HG03442 (cell line): Measurements from ENCODE around the gene ACACA.

Experiments used
- ATAC-seq: cut with Tn5 transposase; IDR thresholded peaks from one replicate; pipeline ENCODE4 v1.9.1; 2021; ENCODE audit warnings: mild to moderate bottlenecking, moderate library complexity; ENCODE audit not compliant: unreplicated experiment

ACACA gene

DNA sequence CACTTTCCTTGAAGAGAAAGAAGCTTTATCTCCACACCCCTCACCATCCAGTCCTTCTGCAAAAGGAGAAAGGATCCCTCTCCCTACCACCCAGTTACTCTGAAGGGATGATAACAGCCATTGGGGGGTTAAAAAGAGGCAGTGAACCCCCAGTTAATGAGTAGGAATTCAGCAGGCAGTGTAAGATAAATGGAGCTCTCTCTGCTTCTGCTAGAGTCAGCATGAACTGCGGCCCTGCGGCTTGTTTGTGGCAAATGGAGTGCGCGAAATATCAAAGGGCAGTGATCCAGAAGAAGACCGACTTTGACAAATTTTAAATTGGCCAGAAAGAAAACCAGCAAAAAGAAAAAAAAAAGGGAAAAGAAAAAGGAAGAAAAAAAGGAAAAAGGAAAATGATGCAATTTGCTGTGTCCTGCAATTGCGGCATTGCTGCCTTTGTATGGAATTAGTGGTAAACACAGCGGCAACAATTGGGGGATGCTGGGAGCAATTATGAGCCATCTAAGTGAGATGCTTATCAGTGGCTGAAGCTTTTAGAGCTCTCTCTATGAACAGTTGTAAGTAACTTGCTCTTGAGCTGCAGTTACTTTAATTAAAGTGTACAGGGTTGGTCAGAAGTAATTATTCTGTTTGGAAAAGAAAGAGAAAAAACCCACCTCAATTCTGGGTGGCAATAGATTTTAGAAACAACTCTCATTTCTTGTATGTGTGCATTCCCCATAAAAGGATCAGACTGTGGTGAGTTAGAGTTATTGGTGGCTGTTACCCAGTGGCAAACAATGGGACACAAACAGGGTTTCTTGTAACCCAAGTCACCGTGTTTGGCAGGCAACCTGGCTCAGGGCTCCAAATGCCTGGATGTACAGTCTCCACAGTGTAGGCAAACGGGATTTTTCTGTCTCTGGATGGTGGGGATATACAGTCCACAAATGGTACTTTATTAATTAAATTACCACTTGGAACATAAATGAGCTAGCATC is 296.6 kb downstream of the ACACA start:
- ATAC-seq, result no peak

DNA sequence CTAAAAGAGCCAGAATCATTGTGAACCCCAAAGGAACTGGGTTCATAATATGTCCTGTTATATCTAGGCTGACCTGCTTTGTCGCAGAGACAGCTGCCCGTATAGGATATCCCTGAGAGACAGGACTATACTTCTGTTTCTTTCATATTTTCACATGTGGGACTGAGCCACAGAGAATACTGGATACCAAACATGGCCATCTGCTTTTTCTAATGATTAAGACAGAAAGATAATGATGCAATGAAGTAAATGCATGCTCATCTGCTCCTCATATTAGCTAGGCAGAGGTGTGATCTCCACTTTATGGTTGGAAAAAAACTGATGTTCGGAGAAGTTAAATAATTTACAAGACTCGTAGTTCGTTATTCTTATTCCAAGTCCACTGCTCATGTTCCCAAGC is 297.5 kb downstream of the ACACA start:
- ATAC-seq, result no peak

DNA sequence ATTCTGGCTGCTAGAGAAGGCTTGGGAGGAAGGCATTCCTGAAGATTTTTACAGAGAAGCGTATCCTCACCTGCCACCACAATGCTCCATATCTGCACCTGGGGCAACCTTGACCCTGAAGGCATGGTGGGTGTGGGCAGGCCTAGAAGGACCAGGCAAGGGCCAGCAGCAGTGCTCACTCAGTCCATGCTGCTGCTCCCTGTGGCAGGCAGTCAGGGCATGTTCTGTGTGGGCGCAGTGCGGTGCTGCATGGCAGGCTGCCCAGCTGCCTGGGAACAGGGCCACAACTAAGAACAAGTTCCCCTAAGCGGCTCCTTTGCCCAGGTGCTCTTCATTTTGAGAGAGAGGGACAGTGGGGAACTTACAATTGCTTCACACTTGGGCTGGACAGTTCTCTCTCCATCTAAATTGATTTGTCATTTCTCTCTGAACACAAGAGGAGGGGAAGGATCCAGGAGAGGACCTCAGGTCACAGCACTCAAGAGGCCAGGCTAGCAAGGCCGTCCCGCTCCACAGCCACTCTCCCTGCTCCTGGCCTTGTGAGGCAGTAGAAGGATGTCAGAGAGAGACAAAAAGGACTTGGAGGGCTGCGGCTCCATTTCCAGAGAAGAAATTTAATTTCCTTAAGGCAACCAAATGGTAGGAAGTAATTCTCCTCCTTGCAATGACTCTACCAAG is 299.1 kb downstream of the ACACA start:
- ATAC-seq, result no peak

DNA sequence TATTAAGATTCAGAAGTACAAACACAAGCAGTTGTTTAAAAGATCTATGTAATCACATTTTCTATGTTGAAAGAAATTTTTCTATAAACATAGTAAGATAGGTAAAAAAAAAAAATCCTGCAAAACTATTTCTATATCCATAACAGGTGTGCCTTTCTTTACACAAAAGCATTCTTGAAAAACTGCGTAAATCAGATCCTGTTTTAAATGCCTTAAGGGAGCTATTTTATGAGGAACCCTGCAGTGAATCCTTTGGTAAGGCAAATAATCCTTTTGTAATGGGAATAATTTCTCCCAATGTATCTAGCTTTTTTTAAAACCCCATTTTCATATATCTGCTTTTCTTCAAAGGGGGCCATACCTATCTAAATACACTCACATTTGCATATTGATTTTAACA is 300.6 kb downstream of the ACACA start:
- no peak for ATAC-seq

DNA sequence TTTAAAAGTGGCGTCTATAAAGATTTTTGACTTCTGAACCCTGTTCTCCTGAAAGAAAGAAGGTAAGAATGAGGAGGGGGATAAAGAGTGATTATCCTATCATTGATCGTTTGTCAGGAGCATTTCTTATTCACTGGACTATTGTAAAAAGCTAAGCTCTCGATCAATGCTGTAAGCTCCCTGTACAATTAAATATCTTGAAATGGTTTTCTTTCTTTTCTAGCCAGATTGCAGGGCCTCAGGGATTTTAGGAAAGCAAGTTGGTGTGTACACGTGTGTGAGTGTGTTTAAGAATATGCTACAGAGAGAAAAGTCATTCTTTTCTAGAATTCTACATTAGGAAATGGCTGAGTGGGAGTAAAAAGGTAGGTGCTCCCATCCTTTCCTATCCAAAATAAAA is 303.4 kb downstream of the ACACA start:
- ATAC-seq, result no peak

DNA sequence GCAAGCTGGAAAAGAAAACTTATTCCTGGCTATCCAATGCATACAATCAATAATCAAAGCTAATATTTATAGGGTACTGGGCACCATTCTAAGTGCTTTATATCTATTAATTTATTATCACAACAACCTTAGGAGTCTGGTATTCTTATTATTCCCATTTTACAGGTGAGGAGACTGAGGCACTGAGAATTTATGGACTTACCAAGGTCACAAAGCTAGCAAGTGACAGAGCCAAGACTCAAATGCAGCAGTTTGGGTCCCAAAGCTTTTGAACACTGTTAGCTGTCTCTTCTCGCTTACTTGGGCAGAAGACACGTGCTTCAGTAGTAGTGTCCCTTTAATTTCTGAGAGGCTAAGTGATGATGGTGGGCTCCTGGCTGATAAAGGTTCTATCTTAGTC is 305.3 kb downstream of the ACACA start:
- ATAC-seq, result no peak

DNA sequence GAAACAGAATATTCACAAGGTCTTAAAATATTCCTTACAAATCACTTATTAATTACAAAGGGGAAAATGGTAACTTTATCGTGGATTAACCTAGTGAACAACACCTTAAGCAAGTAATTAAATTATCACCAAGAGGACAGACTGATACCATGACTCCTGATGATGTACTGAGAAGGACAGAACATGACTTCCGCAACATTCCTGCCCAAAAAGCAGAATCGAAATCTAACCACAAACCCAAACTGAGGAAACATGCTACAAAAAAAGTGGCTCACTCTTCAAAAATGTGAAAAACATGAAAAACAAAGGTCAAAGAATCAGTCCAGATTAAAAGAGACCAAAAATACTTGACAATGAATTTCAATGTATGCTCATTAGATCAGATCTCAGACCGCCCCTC is 306.4 kb downstream of the ACACA start:
- no peak for ATAC-seq

DNA sequence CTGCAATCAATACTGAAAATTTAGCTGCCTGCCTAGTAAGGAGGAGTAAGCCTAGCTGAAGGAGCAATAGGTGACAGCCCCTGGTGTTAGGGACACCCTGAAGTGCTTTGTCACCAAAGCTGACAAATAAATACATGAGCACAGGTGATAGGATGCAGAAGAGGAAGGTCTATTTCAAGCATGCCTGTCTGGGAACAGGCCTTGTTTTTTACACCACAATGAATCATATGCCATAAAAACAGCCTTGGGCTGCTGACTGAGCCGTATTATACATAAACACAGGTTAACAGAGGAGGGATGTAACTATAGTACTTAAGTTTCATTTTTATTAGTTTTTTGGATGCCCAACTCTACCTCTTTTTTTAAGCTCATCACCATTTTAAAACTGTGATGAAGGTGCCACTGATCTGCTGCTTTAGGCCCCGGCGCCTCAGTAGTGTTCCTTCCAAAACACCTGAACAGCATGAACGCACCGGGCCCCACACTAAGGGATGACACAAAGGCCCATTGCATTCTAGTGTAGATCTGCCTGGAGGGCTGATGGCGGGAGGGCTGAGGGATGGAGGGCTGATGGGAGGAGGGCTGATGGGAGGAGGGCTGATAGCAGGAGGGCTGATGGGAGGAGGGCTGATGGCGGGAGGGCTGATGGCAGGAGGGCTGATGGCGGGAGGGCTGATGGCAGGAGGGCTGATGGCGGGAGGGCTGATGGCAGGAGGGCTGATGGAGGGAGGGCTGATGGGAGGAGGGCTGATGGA is 307.5 kb downstream of the ACACA start:
- no peak for ATAC-seq

DNA sequence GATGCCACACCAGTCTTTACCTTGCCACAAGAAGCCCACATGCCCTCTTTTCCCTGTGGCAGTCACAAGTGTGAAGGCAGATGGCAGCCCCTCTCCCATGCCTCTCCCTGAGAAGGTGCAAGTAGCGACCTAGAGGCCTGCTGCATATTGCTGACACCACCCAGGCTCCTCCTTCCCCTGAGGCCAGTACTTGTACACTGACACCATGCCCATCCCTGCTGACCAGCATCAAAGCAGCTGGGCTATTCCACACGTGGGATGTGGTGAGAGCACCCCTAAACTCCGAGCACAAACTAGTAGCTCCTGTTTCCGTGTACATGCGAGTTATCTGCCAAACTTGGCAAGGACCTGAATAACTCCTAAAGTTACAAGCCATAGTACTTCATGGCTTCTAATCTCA is 308.5 kb downstream of the ACACA start:
- ATAC-seq, result no peak

DNA sequence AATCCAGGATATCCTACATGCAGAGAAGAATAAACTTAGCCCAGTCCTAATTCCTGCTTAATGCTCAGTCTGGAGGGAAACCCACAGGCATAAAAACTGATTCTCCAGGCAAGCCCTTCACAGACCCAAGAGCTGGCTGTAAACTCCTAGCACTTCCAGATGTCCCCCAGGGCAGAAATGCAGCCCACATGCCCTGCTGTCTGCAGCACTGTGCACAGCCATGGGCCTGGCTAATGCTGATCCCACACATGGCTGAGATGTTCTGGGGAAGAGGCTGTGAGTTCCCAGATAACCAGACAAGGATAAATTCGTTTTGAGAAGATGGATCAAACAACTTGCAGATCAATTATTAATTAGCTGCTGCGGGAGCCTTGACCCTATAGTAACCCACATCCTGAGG is 309.5 kb downstream of the ACACA start:
- no peak for ATAC-seq

DNA sequence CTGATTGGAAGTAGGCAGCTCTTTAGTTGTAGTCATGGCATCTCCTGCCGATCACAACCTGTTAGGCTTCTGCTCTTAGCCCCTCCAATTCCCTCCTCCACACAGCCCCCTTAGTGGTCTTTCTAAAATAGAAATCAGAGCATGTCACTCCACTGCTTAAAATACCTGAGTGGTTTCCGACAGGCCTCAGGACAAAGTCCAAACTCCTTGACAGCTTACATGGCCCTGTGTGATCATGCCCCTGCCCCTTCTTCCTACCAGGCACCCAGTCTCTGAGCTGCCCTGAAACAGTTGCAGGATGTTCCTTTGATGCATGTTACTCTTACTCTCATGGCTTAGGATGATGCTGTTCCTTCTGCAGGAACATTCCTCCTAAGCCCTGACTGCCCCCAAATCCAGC is 310.6 kb downstream of the ACACA start:
- ATAC-seq, result no peak

DNA sequence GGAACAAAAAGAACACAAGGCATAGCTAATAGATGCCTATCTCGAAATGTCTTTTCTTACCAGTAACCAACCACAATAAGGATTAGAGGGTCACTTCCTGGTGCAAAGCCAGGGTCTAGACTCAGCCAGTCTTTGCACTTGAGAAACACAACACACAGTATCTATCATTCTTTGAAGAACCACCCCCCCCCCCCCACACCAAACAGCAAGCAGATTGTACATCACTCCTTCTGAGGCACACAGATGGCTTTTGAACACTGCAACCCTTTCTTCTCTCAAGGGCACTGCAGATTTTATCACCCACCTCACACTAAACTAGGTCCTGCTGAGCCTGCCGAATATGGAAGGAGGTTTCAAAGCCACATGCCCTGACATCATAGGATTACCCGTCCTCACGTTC is 312.2 kb downstream of the ACACA start:
- no peak for ATAC-seq

DNA sequence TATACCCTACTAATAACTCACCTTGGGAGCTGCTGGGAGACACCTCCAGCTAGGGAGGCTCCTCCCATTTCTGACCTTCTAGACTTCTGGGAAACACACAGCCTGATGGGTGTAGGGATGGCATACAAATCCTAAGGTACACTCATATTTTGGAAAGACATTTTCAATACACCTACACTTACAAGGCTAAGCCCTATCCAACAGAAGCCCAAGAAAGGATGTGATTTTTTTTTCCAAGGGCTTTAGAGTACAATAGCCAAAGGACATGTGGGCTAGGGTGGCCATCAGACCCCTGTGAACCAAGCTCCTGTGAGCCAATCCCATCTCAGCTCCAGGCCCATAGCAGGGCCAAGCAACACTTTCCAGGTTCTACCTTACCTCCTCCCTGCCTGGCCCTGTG is 313.9 kb downstream of the ACACA start:
- no peak for ATAC-seq

DNA sequence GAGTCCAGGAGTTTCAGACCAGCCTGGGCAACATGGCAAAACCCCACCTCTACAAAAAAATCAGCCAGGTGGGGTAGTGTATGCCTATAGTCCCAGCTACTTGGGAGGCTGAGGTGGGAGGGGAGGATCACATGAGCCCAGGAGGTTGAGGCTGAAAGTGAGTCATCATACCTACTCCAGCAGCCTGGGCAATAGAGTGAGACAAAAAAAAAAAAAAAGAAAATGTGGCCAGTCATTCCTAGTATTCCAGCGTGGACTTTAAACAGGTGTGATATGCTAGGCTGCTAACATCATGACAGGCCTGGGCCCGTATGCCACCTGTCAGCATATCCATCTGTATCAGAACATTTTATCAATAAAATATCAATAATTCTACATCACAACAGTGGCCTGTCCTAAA is 314.6 kb downstream of the ACACA start:
- ATAC-seq, result no peak

DNA sequence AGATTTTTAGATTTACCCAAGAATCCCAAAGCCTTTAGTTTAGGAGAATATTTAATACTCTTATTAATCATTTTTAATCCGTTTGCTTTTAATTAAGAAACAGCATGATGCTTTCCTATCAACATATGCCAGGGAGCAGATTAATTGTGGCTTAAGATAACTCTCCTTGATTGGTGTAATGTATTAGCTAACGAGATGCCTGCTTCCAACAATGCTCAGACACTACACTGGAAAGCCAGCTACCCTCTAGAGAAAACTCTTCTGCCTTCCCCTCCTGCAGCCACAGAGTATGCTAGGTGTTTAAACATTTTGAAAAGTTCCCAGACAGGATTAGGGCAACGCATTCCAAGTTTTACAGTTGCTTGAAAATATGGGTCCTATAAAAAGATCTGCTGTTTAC is 315.7 kb downstream of the ACACA start:
- ATAC-seq, result no peak

DNA sequence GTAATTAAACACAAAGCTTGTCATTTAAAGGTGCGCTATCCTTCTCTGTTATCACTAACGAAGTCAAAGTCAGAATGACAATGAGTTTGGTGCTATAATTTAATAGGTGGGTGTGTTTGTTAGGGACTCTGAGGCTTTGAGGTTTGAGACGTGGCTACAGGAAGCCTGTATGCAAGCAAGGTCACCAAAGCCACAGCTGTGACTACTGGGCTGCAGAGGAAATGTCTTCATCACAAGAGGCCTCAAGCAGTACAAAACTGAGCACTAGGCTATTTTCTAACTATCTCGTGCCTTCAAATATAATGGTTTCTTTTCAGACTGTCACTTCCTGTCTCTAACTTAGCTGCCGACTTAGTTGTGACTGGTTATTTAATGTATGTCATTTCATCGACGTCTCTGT is 316.7 kb downstream of the ACACA start:
- peak; percentile 55 for ATAC-seq

DNA sequence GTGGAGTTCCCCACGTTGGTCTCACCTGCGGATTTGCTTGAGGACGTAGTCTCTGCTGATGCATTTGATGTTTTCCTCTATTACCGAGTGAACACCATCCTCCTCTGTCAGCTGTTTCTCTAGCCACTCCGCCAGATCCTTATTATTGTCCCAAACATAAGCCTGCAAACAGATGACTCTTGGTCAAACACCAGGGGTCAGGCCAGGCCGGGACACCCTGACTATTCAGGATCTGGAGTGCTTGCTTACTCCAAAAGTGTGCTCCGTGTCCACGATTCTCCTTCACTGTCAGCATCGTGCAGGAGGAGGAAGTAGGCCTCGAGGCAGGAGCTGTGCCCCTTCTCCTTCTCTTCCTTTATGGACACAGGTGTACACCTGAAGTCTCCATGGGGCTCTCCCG is 317.7 kb downstream of the ACACA start:
- ATAC-seq, result no peak

DNA sequence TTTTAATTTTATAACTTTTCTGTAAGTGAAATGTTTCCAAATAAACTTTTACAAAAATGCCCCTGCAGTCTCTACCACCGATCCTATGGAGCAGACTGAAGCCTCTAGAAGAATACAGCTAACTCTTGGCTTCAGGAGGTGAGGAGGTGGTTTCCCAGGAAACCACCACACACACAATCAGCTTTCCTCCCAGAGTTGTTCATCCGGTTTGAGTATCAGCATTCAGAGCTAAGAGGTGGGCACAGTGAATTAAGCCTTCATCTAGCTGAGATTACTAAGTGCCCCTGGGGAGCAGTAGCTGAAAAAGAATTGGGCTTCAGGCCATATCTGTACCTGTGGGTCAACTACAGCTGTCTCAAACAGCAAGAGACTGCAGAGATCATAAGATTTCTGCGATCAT is 318.2 kb downstream of the ACACA start:
- ATAC-seq, result no peak

DNA sequence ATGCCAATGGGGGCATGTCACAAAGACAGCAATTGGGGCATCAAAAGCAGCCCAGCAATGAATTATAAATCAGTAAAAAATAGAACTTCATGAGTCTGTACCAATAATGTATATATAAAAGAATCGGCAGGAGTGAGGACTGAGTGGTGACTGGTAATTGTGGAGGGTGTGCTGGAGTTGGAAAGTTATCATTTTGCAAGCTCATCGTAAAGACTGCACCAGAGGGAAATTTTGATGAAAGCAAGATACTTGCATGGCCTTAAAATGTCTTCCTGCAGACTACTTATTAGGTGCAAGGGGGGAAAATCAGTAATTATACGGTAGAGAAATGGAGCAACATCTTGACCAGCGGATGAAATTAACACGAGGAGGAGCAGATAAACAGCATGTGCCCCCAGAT is 319.0 kb downstream of the ACACA start:
- no peak for ATAC-seq

DNA sequence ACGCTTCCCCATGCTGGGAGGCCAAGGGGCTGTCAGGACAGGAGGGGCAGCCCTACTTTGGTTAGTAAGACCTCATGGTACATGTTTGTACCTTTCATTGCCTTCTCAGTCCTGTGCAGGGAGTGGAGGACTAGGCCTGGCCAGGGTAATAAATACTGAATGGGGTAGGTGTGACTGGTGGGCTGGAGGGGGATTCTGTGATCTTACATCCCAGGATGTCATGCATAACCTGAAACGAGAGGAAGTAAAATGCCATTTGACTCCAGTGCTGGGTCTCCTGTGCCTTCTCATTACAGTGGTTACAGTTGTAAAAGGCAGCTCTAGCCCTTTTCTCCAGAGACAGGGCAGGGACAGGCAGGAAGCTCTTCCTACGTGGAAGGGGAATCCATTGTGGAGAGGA is 319.7 kb downstream of the ACACA start:
- ATAC-seq, result no peak

DNA sequence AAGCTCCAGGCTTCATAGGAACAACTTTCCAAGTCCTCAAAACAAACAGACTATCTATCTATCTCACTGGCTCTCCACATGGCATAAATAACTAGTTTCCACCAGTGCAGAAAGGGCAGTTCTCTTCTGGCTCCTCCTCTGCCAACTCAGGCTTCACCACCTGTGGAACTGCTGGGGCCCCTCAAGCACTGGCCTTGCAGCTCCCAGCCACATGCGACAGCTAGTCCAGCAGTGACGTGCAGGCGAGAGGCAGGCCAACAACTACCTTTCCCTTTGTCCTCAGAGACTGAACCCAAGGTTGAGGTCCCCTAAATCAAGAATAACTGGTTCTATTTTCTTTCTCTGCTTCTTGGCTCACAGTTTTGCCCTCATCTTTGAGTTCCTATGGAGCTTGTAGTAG is 320.3 kb downstream of the ACACA start:
- ATAC-seq, result no peak

DNA sequence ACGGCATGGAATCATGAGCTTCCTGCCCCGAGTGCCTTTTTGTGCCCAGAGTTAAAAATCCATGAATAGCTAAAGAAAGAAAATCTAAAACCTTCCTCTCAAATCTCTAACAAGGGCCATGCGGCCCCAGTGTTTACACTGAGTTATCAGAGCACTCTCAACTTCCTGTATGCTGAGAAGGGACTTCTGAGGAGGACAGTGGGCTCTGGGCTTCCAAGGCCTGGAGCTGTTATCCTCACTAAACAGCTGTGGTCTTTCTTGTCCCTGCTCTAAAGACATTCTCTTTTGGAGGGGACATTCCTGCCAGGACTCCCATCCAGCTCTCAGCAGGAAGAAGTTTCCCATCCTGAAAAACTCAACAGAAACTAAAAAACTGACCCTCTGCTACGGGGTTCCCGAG is 322.3 kb downstream of the ACACA start:
- no peak for ATAC-seq
